NCI-H526 (cell line): ENCODE measurements around the gene PREX1.

Experiments used
- DNase-seq, 2 experiments: peaks; one replicate each; lab custom pipeline; 2025; lab: John Stamatoyannopoulos, UW

PREX1 gene

GRCh38 chr20:48702455-48702913 lies 125.3 kb downstream of the PREX1 start:
- DNase-seq, result peak; percentile 55

GRCh38 chr20:48701702-48702101 lies 126.1 kb downstream of the PREX1 start:
- no peak for DNase-seq

- peak in 1 of 2 experiments; percentile 31 for DNase-seq
Measured at GRCh38 chr20:48698507-48699267, 129.1 kb downstream of the PREX1 start.

- DNase-seq, result no peak
Measured at GRCh38 chr20:48697845-48698491, 129.8 kb downstream of the PREX1 start.

GRCh38 chr20:48696671-48697070 lies 131.1 kb downstream of the PREX1 start:
- no peak for DNase-seq

- DNase-seq, result no peak
Measured at GRCh38 chr20:48695738-48696137, 132.1 kb downstream of the PREX1 start.

GRCh38 chr20:48695255-48695654 lies 132.5 kb downstream of the PREX1 start:
- DNase-seq, result no peak

GRCh38 chr20:48694381-48694865 lies 133.4 kb downstream of the PREX1 start:
- no peak for DNase-seq

GRCh38 chr20:48691523-48691922 lies 136.3 kb downstream of the PREX1 start:
- no peak for DNase-seq

GRCh38 chr20:48690888-48691287 lies 136.9 kb downstream of the PREX1 start:
- DNase-seq, result peak; percentile 71 to 77

- DNase-seq, result no peak
Measured at GRCh38 chr20:48689874-48690571, 137.8 kb downstream of the PREX1 start.

- DNase-seq, result no peak
Measured at GRCh38 chr20:48689388-48689787, 138.4 kb downstream of the PREX1 start.

- no peak for DNase-seq
Measured at GRCh38 chr20:48688579-48688978, 139.2 kb downstream of the PREX1 start.

GRCh38 chr20:48687117-48687800 lies 140.5 kb downstream of the PREX1 start:
- no peak for DNase-seq

- no peak for DNase-seq
Measured at GRCh38 chr20:48686238-48687116, 141.3 kb downstream of the PREX1 start.

- DNase-seq, result no peak
Measured at GRCh38 chr20:48685300-48685699, 142.5 kb downstream of the PREX1 start.

GRCh38 chr20:48684501-48685041 lies 143.2 kb downstream of the PREX1 start:
- DNase-seq, result no peak

- peak; percentile 74 to 87 for DNase-seq
Measured at GRCh38 chr20:48683467-48684175, 144.2 kb downstream of the PREX1 start.

- DNase-seq, result peak; percentile 89 to 96
Measured at GRCh38 chr20:48682529-48683363, 145.1 kb downstream of the PREX1 start.
